HepG2 (cell line): ENCODE data around the gene EDA2R. TPM values are rescaled to one million over a fixed set of nuclear protein-coding genes. Genes with fewer than 3 reads are reported as not detected.

Experiments used
- ATAC-seq: fragments of 200-7000 bp; cut with Tn5 transposase; 3 replicates; pipeline ENCODE4 v1.9.1; 2020; ENCODE audit warnings: mild to moderate bottlenecking, moderate library complexity
- BruUV-seq: library from RNA; stranded (reverse); fragments of 400-500 nt; replicated peaks from 2 replicates; lab custom pipeline; 2021; lab: Mats Ljungman, UMichigan
- CTCF ChIA-PET: fragments of 300-600 bp; formaldehyde crosslinking; extraction: SDS; loops from one replicate; lab custom pipeline; 2021; ENCODE audit warnings: low total read pairs, inconsistent platforms, low intra/inter-chr PET ratio; lab: Yijun Ruan, JAX
- POLR2A ChIA-PET: fragments of 350-600 bp; sonication (Branson Sonifier 250); formaldehyde crosslinking; loops from one replicate; lab custom pipeline; 2020; ENCODE audit warnings: antibody characterized with exemption, inconsistent platforms; lab: Yijun Ruan, JAX
- DNase-seq: peaks from one replicate; pipeline ENCODE4 v3.0.0-alpha.2; 2015; ENCODE audit warnings: low spot score
- FAIRE-seq: peaks from 3 replicates; lab custom pipeline; 2011; peaks lifted over from hg19 to GRCh38; lab: Jason Lieb, UNC
- H2AFZ ChIP-seq: one replicate; pipeline ENCODE4 v1.6.1; 2011; ENCODE audit warnings: low read length, inconsistent platforms
- H3K27ac ChIP-seq: fragments of 300-600 bp; 3 replicates; pipeline ENCODE4 v1.8.0; 2011; ENCODE audit warnings: mixed run types, mild to moderate bottlenecking, mixed read lengths, low read length, inconsistent platforms; ENCODE audit not compliant: insufficient read depth; ENCODE audit errors: extremely low read length
- H3K27me3 ChIP-seq, 2 experiments: fragments of 200-600 bp in 1 of 2; 2 replicates in 1 of 2; 3 replicates in 1 of 2; pipeline versions ENCODE4 v1.6.0 to v1.8.0; 2011; ENCODE audit warnings: low read length in 2 of 2, mild to moderate bottlenecking in 2 of 2, moderate library complexity in 2 of 2, inconsistent platforms in 1 of 2; ENCODE audit not compliant: insufficient read depth in 2 of 2, control insufficient read depth in 1 of 2
- H3K36me3 ChIP-seq, 2 experiments: fragments of 200-600 bp in 1 of 2; replicated peaks in 1 of 2; 2 replicates in 1 of 2; 3 replicates in 1 of 2; pipeline versions ENCODE4 v1.5.1 to v1.8.0; 2011; ENCODE audit warnings: low read length in 2 of 2, inconsistent platforms in 1 of 2; ENCODE audit not compliant: insufficient read depth in 2 of 2, control insufficient read depth in 1 of 2
- H3K4me1 ChIP-seq: 2 replicates; pipeline ENCODE4 v1.5.1; 2012; ENCODE audit warnings: low read length, inconsistent platforms; ENCODE audit not compliant: insufficient read depth
- H3K4me2 ChIP-seq: 2 replicates; pipeline ENCODE4 v1.6.0; 2011; ENCODE audit warnings: low read depth, low read length, inconsistent platforms
- H3K4me3 ChIP-seq, 3 experiments: fragments of 200-600 bp in 1 of 3; sonication (generic), shearing (Covaris generic) in 1 of 3; replicated peaks in 1 of 3; 2 replicates each; pipeline ENCODE4 v1.5.1; 2011 to 2016; ENCODE audit warnings: low read length in 3 of 3, inconsistent platforms in 2 of 3, low read depth in 2 of 3, mild to moderate bottlenecking in 2 of 3, control low read depth in 1 of 3, mixed read lengths in 1 of 3; ENCODE audit not compliant: insufficient read depth in 1 of 3
- H3K79me2 ChIP-seq: one replicate; pipeline ENCODE4 v1.6.1; 2011; ENCODE audit warnings: low read length, inconsistent platforms; ENCODE audit not compliant: insufficient read depth
- H3K9ac ChIP-seq: 2 replicates; pipeline ENCODE4 v1.6.0; 2011; ENCODE audit warnings: mild to moderate bottlenecking, low read depth, low read length, inconsistent platforms; ENCODE audit not compliant: insufficient read depth
- H3K9me3 ChIP-seq: 2 replicates; pipeline ENCODE4 v1.5.1; 2012; ENCODE audit warnings: mild to moderate bottlenecking, low read length
- H4K20me1 ChIP-seq: 2 replicates; pipeline ENCODE4 v1.6.0; 2011; ENCODE audit warnings: inconsistent platforms, mild to moderate bottlenecking, low read length, moderate library complexity; ENCODE audit not compliant: insufficient read depth
- MAFF ChIP-seq: IDR thresholded peaks from 2 replicates; pipeline ENCODE4 v1.6.1; 2011; ENCODE audit warnings: low read depth, low read length, improper control_type of control experiment
- MAFK ChIP-seq, 2 experiments: IDR thresholded peaks in 1 of 2; conservative IDR thresholded peaks in 1 of 2; 2 replicates each; pipeline ENCODE4 v1.6.1; 2011; ENCODE audit warnings: improper control_type of control experiment in 2 of 2, low read length in 2 of 2
- MTA3 ChIP-seq: sonication (generic); formaldehyde crosslinking; IDR thresholded peaks from 2 replicates; pipeline ENCODE4 v1.4.0; 2020; ENCODE audit warnings: missing genetic modification reagents
- REXO4 ChIP-seq: sonication (generic); formaldehyde crosslinking; IDR thresholded peaks from 2 replicates; pipeline ENCODE4 v1.8.0; 2022; ENCODE audit warnings: missing genetic modification reagents, mild to moderate bottlenecking, borderline replicate concordance
- SKIL ChIP-seq: sonication (generic); formaldehyde crosslinking; IDR thresholded peaks from 2 replicates; pipeline ENCODE4 v1.8.0; 2022; ENCODE audit warnings: missing genetic modification reagents, mild to moderate bottlenecking, moderate library complexity, borderline replicate concordance
- SNRNP70 ChIP-seq: fragments of 200-400 bp; formaldehyde crosslinking; IDR thresholded peaks from 2 replicates; pipeline ENCODE4 v1.6.1; 2017; ENCODE audit warnings: mild to moderate bottlenecking, low read depth, low read length, moderate library complexity
- SRF ChIP-seq: IDR thresholded peaks from 2 replicates; pipeline ENCODE4 v1.6.1; 2011; ENCODE audit warnings: mild to moderate bottlenecking, low read depth, low read length, moderate library complexity
- TRIM24 ChIP-seq: sonication (generic); formaldehyde crosslinking; IDR thresholded peaks from 2 replicates; pipeline ENCODE4 v1.8.0; 2022; ENCODE audit warnings: mild to moderate bottlenecking, missing genetic modification reagents
- ZFAT ChIP-seq: sonication (generic); formaldehyde crosslinking; conservative IDR thresholded peaks from 2 replicates; pipeline ENCODE4 v1.8.1; 2023; ENCODE audit warnings: missing genetic modification reagents, inconsistent platforms
- ZNF549 ChIP-seq: sonication (generic); formaldehyde crosslinking; IDR thresholded peaks from 2 replicates; pipeline ENCODE4 v1.5.0; 2020; ENCODE audit warnings: missing genetic modification reagents
- ZNF557 ChIP-seq: sonication (generic); formaldehyde crosslinking; IDR thresholded peaks from 2 replicates; pipeline ENCODE4 v1.4.0; 2020; ENCODE audit warnings: missing genetic modification reagents
- WGBS: methylation state at CpG from one replicate; pipeline ENCODE4 v1.1.6; 2017; ENCODE audit warnings: low lambda C conversion rate; 5-methylcytosine and 5-hydroxymethylcytosine counted together
- in situ Hi-C: cut with HindIII; loops from 2 replicates; pipeline ENCODE4 v1.10.0; 2017; ENCODE audit warnings: low pct_unique_long_range_greater_than_20kb; ENCODE audit not compliant: extremely low pct_ligation_motif_present
- intact Hi-C: fragments of 100-400 bp; cut with micrococcal nuclease; formaldehyde crosslinking; loops from one replicate; pipeline ENCODE4 v1.10.0; 2022; ENCODE audit not compliant: unreplicated experiment
- polyA plus RNA-seq, 8 experiments: library from polyadenylated mRNA; depleted of rRNA in 3 of 8; stranded (reverse) in 7 of 8; unstranded in 1 of 8; fragments of >200 nt; fragmentation: Illumina TruSeq in 4 of 8; extraction: Trizol in 4 of 8; gene quantifications; 2 replicates each; pipeline versions ENCODE4 v1.2.1 to v1.2.3, GENCODE V29; 2011 to 2016; ENCODE audit warnings: low read depth in 4 of 8, missing spikeins in 1 of 8, mixed read lengths in 1 of 8; ENCODE audit not compliant: insufficient read depth in 1 of 8
- total RNA-seq, 5 experiments: library from RNA; depleted of rRNA; stranded (reverse); fragments of >200 nt; fragmentation: Illumina TruSeq; extraction: Trizol; gene quantifications; 2 replicates each; pipeline ENCODE4 v1.2.3, GENCODE V29; 2016; ENCODE audit warnings: low read depth in 1 of 5

The EDA2R gene
- total and polyA plus RNA-seq, 2 of the 13 experiments (the other 11 are each of a cell fraction or from before 2014, with no cell fraction given), result 10.0 to 12.0 TPM

GRCh38 chrX:66676990-66677389 lies 38.1 kb upstream of the EDA2R start:
- H3K79me2 ChIP-seq, result no peaks in the 10 kb centered on the region
- DNase-seq, result no peak
- ChIA-PET POLR2A (no interaction called here), CTCF (no interaction called here)
- in situ Hi-C loops (no loop called here), intact Hi-C loops (no loop called here)
- no peaks in the 10 kb centered on the region for H4K20me1 ChIP-seq
- TF ChIP-seq MAFF (peak; percentile 24; the same call in 1 of the 2 replicates), MAFK (conservative IDR thresholded peaks at IDR 0.05 in 1 of 2, IDR thresholded peaks at IDR 0.05 in 1 of 2; ENCODE audit: low read length in 2 of 2) (0 out of 4 replicates have a peak, but pooled peaks of 1 of the 2 experiments have one; percentile 18), SKIL (CRISPR knock-in tag) (no peak)
- no peak overlapping the region for H3K27ac ChIP-seq
- 0% methylated on average over 2 of the region's 2 CpGs for WGBS
- no peak overlapping the region for H3K4me3 ChIP-seq
- no peaks in the 10 kb centered on the region for H3K4me1 ChIP-seq
- no peak overlapping the region for H2AFZ ChIP-seq
- no peak for FAIRE-seq
- no TSS peak for BruUV-seq
- no peaks in the 10 kb centered on the region for H3K27me3 ChIP-seq
- no peaks in the 10 kb centered on the region for H3K36me3 ChIP-seq
- peaks cover 4% of the 10 kb centered on the region; the same call in 1 of the 2 replicates for H3K9me3 ChIP-seq
- ATAC-seq, result no peak
- no peak overlapping the region for H3K9ac ChIP-seq
- H3K4me2 ChIP-seq, result no peak overlapping the region

DNA sequence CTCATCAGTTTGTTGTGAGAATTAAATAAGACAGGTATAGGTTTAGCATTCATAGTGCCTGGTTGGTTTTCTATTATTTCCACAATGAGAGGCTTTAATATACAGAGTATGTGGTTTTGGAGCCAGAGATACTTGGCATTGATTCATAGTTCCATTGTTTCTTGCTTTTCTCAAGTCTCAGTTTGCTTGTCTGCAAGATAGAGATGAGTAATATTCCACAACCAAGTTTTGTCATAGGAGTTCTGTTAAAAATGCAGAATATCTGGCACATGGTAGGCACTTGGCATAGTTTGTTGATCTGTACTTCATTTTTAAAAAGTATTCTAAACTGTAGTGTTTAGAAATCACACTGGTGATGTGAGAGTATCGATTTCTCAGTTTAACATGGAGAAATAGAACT lies 37.5 kb upstream of the EDA2R start:
- no peak for TF ChIP-seq ZNF557
- no peak for TF ChIP-seq ZNF549 (CRISPR knock-in tag)
- no peak for TF ChIP-seq REXO4 (CRISPR knock-in tag)
- TF ChIP-seq TRIM24 (CRISPR knock-in tag), result no peak
- no peak for TF ChIP-seq MTA3 (CRISPR knock-in tag)
- no peak for TF ChIP-seq ZFAT
- TF ChIP-seq SNRNP70, result no peak
- no peak for TF ChIP-seq SRF
- H3K79me2 ChIP-seq, result no peaks in the 10 kb centered on the region
- no peaks in the 10 kb centered on the region for H3K36me3 ChIP-seq
- peaks cover 6% of the 10 kb centered on the region; the same call in 1 of the 2 replicates for H3K9me3 ChIP-seq
- ChIA-PET CTCF (no interaction called here), POLR2A (no interaction called here)
- in situ Hi-C loops (no loop called here), intact Hi-C loops (no loop called here)
- H3K27ac ChIP-seq, result no peak overlapping the region
- no peaks in the 10 kb centered on the region for H4K20me1 ChIP-seq
- ATAC-seq, result no peak
- WGBS, result 0% methylated on average over 1 of the region's 1 CpG
- no peak overlapping the region for H2AFZ ChIP-seq
- no peak for DNase-seq
- no peak overlapping the region for H3K9ac ChIP-seq
- no peak overlapping the region for H3K4me3 ChIP-seq
- no TSS peak for BruUV-seq
- no peaks in the 10 kb centered on the region for H3K27me3 ChIP-seq
- no peak for FAIRE-seq
- H3K4me2 ChIP-seq, result no peak overlapping the region
- H3K4me1 ChIP-seq, result no peaks in the 10 kb centered on the region
